Astrocyte of the hippocampus (primary cell): ENCODE measurements around the gene MDFIC.

Experiments
- DNase-seq: peaks from one replicate; pipeline ENCODE4 v3.0.0; 2011; ENCODE audit warnings: low read depth, low spot score

MDFIC gene

DNA sequence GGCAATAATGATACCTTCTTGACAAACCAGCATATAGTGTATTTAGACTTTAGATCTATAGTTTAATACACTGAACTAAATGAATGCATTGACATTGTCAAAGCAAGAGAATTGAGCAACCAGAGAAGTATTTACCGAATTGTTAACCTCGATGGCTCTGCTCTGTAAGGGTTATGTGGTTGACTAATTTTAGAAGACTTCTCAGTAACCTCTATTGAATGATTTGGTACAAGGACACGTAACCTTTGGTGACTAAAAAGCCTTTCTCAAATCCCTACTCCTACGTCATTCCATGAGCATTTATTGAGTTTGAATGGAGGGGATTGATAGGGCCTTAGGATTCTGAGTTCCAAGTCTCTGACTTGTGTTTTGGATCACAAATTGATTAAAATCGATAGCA is 67.6 kb downstream of the MDFIC start:
- DNase-seq = no peak

DNA sequence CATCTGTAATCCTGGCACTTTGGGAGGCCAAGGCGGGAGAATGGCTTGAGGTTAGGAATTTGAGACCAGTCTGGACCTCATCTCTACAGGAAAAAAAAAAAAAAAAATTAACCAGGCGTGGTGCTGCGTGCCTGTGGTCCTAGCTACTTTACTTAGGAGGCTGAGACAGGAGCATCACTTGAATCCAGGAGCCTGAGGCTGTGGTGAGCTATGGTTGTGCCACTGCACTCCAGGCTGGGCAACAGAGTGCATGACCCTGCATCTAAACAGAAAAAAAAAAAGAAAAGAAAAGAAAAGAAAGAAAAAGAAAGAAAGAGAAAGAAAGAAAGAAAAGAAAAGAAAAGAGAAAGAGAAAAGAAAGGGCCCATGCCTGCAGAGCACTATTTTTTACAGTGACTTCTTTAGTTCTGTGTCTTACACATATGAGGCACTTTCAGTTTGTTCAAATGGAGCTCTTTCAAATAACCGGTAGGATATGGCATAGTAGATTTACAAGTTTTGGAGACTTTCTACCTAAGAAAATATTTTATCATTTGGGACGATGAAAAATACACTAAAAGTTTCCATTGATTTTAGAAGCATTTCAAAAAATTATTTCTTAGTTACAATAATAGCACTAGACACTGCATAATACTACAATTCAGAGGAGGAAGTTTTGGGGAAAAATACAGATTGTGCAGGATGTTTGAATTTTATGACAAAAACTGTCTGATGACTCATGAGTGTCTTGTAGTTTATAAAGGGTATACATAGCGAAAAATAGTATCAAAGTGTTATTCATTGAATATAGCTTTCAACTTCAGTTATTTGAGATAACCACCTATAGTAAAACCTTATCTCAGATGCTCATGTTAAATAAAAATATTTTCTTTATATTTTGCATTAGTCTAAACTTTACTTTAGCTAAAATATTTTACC is 75.9 kb downstream of the MDFIC start:
- DNase-seq = no peak

DNA sequence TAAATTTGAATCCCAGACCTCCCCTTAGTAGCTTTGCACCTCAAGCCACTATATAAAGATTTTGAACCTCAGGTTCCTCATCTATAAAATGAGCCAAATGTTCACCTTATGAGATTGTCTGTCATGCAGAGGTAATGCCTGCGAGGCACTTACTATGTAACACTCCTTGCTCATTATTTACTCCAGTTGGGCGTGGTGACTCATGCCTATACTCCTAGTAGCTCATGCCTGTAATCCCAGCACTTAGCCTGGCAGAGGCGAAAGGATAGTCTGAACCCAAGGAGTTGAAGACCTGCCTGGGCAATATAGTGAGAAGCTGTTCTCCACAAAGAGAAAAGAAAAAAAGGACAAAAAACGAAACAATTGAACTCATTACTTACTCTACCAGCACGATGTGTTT is 82.2 kb downstream of the MDFIC start:
- DNase-seq = no peak

DNA sequence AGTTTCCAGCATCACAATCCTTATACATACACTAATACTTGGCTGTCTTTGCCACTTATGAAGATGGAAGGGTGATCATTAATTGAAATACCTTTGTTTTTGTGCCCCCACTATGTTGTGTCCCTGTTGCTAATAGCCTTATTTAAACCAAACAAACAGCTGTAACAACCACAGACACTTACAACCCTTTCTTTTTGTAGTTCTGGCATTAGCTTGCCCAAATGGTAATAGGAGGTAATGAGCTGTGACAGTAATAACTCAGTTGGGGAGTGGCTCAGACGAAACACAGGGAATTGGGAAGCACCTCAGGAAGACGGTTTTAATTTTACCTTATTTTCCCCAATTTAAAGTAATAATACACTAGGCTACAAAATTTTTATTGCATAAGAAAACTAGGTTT is 83.4 kb downstream of the MDFIC start:
- DNase-seq = no peak

DNA sequence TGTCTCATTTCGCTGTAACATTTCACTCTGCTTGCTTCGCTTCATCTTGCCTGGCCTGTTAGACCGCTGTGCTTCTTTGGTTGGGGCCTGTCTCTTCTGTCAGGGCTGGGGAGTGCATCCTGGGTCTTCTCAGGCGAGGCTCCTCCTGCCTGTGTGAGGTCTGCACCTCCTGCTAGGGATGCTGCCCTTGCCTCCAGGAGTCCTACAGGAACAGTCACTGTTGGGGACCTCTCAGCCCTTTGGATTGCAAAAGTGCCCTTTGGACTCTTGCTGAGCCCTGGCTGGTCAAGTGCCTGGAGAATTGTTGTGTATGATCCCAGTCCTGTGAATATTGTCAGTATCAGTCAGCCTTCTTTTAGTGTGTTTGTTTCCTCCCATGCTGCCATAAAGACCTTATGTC is 84.1 kb downstream of the MDFIC start:
- DNase-seq = no peak

DNA sequence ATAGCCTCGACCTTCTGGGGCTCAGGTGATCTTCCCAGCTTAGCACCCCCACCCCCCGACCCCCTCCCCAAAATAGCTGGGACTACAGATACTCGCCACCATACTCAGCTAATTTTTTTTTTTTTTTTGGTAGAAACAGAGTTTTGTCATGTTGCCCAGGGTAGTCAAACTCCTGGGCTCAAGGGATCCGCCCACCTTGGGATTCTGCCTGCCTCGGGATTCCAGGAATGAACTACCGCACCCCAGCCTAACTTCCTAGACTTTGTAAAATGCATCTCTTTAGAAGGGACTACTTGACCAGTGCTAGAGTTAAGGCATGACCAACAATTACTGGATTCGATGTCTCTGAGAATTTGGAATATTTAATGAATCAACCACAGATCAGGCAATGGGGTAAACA is 85.9 kb downstream of the MDFIC start:
- no peak for DNase-seq

DNA sequence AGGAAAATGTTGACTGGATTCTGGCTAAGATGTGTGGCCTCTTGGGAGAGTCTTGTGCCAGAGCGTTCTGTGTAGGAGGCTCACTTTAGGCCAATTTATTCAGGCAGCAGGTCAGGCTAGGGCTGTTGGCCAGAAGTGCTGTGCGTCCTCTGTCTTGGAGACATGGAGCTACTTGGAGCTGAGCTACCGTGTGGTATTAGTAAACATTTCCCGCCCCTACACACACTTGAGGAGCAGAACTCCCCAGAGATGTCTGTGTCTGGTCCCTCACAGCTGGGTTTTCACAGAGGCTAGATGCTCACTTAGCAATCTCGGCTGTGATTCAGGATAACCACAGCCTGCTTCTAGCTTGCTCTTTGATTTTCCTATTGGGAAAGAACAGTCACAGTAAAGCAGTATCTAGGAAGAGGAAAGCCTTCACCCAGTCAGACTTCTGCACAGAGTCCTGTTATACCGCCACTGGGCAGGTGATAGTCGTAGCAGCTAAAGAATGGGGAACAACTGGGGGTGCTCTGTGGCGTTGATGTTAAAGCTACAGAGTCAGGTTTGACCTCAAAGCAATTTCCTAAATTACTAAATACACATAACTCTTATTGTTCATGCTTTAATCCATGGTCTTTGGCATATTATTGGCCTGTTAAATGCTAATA is 86.7 kb downstream of the MDFIC start:
- peak; percentile 31 for DNase-seq

DNA sequence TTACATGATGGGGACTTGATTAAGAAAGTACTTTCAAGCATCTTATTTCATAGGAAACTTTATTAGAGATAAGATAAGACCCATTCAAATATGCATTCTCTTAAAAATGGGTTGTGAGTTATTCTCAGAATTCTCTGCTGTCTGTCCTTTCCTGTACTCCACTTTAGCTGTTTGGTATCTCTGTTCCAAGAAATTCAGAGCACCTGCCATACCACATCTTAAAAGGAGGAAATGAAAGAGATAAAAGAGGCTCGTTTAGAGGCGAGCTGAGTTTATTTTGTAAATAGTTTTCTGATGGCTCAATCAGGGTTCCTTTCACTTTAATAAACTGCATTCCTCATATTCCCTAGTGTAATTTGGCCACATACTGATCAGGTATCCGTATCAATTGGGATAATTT is 87.2 kb downstream of the MDFIC start:
- DNase-seq = no peak

DNA sequence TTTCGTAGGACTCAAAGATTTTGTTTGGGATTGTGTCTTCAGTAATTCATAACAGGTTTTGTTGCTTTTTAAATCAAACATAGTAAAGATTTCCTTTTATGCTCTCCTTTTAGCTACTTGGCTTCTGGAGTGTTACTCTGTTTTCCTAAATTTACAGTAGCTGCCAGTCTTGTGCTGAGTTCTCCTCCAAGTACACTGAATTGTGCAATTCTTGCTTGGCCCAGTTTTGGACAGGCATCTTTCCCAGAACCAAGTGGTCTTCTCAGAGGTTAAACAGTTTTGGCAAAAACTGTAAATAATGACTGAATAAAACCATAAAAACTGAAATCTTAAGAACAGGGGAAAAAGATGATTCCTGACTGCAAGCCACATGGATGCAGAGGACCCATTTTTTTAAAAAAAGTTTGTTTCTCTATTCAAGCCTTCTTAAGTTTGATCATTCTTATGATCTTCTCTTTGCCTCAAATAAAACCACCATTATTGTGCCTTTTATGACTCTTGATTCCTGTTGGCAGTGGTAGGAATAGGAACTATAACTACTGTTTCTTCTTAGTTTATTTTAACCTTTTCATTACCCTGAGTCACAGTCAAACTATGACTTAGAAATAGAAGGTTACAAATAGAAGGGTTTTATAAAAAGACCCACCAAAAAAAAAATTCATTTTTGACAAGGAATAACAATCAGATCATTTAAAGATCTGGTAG is 88.0 kb downstream of the MDFIC start:
- peak; percentile 28 for DNase-seq

DNA sequence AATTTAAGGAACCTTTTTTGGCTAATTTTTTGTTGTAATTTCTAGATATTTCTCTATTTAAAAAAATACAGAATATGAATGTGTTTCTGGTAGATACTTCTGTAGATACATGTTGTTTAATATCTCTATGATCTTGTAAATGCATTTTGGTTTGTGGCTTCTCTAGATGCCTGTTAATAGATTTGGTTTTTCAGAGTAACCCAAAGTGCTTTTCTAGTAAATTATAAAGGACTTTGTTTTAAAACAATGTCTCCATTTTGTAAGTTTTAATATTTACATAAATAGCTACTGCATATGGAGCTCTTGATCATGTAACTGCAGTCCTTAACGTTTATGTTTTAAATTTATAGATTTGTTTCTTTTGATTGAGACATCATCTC is 88.5 kb downstream of the MDFIC start:
- no peak for DNase-seq

DNA sequence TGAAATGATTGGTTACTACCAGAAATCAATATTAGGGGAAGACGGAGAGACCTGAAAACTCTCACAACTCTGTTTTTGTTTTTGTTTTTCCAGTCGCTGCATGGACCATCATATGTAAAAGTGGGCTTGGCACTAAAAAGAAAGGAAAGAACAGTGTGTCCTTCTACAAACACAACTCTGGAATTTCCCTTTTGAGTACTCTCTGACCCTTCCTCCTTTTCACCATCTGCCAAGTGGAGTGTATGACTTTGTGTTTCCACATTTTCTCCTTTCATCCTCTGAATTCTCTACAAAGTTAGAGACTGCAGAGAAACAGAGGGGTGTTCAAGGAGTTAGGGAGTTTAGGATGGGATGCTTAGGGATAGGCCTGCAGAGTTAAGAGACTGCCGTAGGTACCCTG is 92.0 kb downstream of the MDFIC start:
- no peak for DNase-seq

DNA sequence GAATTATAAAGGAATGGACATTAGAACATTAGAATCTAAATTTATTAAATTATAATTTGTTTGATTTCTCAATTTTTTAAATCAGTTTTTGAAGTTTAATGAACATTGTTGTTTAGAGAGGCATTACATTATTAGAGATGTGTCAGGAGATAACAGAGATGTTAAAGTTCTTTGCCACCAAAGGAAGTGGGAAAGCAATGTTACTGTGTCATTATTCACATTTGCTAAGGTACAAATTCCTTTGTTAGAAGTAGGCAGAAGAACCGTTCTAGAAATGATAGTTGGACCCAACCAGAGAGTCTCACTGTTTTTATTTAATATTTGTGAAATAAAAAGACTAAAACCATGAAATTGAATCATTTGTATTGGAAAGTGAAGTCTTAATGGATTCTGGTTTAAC is 92.9 kb downstream of the MDFIC start:
- DNase-seq = no peak

DNA sequence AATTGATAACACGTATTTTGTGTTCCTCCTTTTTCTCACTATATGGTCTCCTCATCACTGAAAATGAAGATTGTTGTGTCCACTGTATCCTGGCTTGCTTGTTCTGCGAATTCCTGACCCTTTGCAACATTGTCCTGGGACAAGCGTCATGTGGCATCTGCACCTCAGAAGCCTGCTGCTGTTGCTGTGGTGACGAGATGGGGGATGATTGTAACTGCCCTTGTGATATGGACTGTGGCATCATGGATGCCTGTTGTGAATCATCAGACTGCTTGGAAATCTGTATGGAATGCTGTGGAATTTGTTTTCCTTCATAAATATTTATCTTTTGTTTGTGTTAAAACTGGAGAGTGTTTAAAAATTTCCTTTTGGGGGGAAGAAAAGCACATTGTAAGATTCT is 93.7 kb downstream of the MDFIC start:
- DNase-seq = peak; percentile 85

DNA sequence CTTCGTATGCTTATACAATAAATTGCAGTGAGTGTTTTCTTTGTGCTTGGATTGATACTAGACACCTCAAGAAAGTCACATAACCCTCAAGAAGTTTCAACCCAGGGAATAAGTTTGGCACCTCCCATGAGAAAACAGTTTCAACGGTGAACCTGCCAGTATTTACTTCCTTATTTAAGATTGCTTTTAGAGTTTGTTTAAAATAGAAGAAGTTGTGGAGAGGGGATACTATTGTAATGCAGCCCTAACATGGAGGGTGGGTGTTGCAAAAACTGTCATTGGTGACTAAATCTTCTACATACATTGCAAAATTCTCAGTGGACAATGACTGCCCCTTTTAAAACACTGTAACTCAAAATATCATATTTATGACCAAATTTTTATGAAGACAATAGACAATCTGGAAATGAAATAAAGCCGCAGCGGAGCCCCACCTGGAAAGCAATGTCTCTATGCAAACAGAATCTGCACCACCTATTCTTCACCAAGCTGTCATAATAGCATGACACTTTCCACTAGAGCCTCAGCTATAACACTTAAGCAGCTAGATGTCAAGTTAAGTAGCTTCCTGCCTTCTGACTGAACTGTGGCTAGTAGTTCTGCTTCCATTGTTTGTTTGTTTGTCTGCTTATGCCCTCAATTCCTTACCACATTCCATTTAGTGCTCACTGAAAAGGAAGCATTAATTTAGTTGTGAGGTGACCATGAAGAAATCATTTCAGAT is 98.2 kb downstream of the MDFIC start:
- DNase-seq = peak; percentile 7

DNA sequence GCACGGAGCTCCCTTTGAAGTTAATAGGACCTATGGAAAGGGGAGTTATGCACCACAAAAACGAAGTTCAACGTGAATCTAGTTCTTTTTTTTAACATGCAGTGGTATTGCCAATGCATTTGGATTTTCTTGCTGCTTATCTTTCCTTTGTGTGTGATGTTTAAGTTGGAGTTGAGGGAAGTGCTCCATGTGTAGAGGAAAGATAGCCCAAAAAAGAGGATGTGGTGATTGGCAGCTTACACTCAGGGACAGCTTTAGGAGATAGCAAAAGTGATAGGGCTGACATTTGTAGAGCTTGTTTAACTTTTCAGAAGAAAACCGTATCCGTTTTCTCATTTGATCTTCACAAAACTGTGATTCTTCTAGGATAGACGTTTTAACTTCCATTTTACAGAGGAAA is 101.3 kb downstream of the MDFIC start:
- DNase-seq = no peak

DNA sequence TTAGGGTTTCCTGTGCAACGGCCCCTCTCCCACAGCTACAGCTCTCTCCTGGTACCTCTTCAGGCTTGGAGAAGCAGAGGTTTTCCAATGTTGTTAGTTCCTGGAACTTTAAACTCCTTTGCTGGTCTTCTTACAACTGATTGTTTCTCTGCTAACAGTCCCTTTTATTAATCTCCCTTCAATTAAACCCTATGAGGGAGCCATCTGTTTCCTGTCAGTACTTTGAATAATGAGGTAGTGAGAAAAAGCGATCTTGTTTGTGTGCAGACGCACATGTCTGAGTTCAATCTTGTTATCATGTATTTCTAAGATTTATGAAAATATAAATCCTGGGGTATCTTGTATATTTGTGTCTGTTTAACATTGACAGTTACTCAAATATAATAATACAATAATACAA is 102.4 kb downstream of the MDFIC start:
- DNase-seq = no peak

DNA sequence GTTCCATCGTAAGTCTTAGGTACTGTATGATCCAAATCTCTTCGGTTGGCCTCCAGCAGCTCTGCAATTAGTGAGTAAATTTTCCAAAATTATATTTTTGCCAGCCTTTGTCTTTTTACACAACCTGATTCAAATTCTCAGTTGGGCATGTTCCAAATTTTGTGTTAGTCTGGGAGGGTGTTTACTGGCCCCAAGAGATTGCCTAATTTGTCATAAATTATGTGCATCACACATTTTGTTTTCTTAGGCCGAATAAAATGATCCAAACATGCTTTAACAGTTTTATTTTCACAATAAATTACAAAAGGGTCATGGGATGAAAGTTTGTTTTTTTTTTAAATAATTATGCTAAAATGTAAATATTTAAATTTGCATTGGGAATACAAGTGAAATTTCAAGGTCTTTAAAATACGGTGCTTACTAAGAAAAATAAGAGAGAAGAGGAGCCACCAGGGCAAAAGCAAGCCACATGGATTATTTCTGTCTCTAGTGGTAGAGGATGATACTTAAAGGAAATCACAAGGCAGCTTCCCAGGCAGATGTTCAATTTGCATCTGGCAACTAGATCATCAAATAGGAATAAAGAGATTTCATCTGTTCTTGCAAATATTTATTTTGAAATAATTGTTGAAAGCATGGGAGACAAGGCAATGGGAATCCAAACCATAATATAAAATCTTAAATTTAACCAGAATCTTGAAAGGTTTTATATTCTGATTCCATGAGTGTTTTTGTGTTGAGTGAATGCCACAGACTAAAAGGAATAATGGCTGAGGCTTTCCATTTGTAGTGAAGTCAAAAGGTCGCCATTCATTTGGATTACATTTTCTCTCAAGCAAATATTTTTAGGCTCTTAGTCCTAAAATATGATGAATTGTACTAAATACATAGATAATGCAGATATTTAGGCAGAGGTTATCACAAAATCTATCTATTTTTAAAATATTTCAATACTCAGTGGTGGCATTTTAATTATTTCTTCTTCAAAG is 111.1 kb downstream of the MDFIC start:
- no peak for DNase-seq

DNA sequence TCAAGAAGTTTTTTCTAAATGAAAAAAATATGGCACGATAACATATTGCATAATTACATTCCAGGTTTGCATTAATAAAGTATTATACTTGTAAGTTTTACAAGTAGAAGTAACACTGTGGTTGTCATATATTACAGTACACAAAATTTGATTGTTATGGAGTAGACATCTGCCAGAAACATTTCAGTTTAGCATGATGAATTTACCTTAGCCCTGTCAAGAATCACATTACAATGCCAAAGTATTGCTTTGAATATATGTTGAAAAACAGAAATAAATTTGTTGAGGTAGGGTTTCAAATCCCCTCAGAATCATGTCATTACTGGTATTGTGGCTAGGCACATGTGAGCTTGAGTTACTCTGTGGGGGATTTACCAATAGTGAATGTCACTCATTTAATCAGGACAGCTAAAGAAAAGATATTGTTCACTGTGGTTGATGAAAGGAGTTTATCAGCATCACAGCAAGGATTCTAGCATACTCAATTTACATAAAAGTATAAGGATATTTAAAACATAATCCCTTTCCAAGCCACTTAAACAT is 112.1 kb downstream of the MDFIC start:
- no peak for DNase-seq

DNA sequence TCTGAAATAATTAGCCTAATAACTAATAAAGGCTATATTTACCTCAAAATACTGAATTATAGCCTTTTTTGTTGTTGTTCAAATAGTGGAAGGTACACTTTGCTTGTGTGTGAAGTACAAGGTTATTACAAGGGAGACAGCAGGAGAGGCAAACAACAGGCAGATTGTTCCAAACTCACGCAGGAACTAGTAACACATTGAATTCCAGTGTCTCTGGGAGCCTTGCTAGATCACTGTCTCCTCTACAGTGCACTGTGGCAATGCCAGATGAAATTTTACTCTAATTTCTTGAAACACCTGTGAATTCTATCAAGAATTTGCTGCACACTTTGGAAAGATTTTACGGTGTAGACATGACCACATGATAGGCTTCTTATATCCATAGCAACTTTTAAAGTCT is 112.6 kb downstream of the MDFIC start:
- DNase-seq = no peak

DNA sequence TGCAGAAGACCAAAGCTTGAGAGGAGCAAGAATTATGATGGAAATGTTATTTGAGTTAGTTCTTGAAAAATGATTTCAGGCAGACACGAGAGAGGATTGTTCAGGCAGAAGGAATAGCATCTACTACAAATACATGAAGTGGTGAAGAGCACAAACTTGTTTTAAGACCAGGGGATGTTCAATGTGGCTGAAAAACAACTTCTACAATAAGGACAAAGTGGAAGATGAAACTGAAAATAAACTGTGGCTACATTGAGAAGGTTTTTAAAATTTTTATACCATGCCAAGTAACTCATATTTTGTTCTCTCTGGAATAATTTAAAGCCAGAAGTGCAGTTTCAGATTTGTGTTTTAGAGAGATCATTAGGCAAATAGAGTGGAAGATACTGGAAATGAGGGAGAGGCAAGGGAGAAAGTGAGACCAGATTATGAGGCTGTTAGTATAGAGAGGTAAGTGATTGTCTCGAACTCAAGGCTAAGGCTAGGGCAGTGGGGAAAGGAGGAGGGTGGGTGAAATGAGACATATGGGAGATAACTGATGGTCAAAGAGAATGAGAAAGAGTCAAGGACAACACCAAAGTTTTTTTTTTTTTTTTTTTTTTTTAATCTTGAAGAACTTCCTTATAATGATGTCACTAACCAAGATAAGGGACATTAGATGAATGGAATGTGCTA is 115.4 kb downstream of the MDFIC start:
- no peak for DNase-seq
